OCI-LY7 (cell line): ENCODE measurements around the gene SART1. TPM values are rescaled to one million over a fixed set of nuclear protein-coding genes. Genes with fewer than 3 reads are reported as not detected.

ENCODE experiments used
- BruUV-seq: library from RNA; stranded (reverse); fragments of 400-500 nt; replicated peaks from 2 replicates; lab custom pipeline; 2021; lab: Mats Ljungman, UMichigan
- CTCF ChIA-PET: fragments of 300-600 bp; sonication (Branson Sonifier 250); formaldehyde crosslinking; loops from one replicate; lab custom pipeline; 2022; ENCODE audit warnings: antibody characterized with exemption; ENCODE audit not compliant: unreplicated experiment; lab: Charles Lee
- POLR2A ChIA-PET: fragments of 300-600 bp; sonication (Branson Sonifier 250); formaldehyde crosslinking; loops from one replicate; lab custom pipeline; 2022; ENCODE audit warnings: antibody characterized with exemption; lab: Charles Lee
- DNase-seq: peaks from one replicate; pipeline ENCODE4 v3.0.0-alpha.2; 2015; ENCODE audit warnings: low spot score
- H2AFZ ChIP-seq: fragments of 200-600 bp; sonication (generic), shearing (Covaris generic); 2 replicates; pipeline ENCODE4 v1.6.1; 2014; ENCODE audit warnings: mild to moderate bottlenecking, antibody characterized with exemption, low read length, moderate library complexity
- H3K27ac ChIP-seq: fragments of 200-600 bp; sonication (generic); 2 replicates; pipeline ENCODE4 v1.5.1; 2014; ENCODE audit warnings: mixed run types, low read depth, mild to moderate bottlenecking, moderate library complexity, low read length, inconsistent platforms; ENCODE audit not compliant: poor library complexity, severe bottlenecking
- H3K36me3 ChIP-seq: fragments of 200-600 bp; sonication (generic); 2 replicates; pipeline ENCODE4 v1.6.1; 2014; ENCODE audit warnings: mild to moderate bottlenecking, antibody characterized with exemption, low read length, moderate library complexity, mixed read lengths; ENCODE audit not compliant: insufficient read depth
- H3K4me1 ChIP-seq: fragments of 200-600 bp; sonication (generic); 2 replicates; pipeline ENCODE4 v1.5.1; 2014; ENCODE audit warnings: mild to moderate bottlenecking, low read length; ENCODE audit not compliant: insufficient read depth, poor library complexity, severe bottlenecking
- H3K4me2 ChIP-seq: fragments of 200-600 bp; sonication (generic); 2 replicates; pipeline ENCODE4 v1.6.1; 2014; ENCODE audit warnings: mild to moderate bottlenecking, low read length
- H3K4me3 ChIP-seq: fragments of 200-600 bp; sonication (generic); 2 replicates; pipeline ENCODE4 v1.5.1; 2014; ENCODE audit warnings: mild to moderate bottlenecking, low read depth, low read length; ENCODE audit not compliant: poor library complexity, severe bottlenecking
- H3K79me2 ChIP-seq: fragments of 200-600 bp; sonication (generic); 2 replicates; pipeline ENCODE4 v1.6.1; 2016; ENCODE audit warnings: low read depth, mild to moderate bottlenecking, low read length, moderate library complexity, mixed read lengths; ENCODE audit not compliant: insufficient read depth
- H3K9me2 ChIP-seq: fragments of 200-600 bp; sonication (generic); 2 replicates; pipeline ENCODE4 v1.6.1; 2016; ENCODE audit warnings: mild to moderate bottlenecking, low read length, mixed read lengths; ENCODE audit not compliant: insufficient read depth
- H3K9me3 ChIP-seq: fragments of 200-600 bp; sonication (generic); 2 replicates; pipeline ENCODE4 v1.6.1; 2014; ENCODE audit warnings: mild to moderate bottlenecking, mixed run types, low read length, mixed read lengths
- H4K20me1 ChIP-seq: fragments of 200-600 bp; sonication (generic); 2 replicates; pipeline ENCODE4 v1.6.1; 2014; ENCODE audit warnings: mild to moderate bottlenecking, antibody characterized with exemption, low read length, moderate library complexity, mixed read lengths; ENCODE audit not compliant: insufficient read depth
- EZH2phosphoT487 ChIP-seq: fragments of 200-600 bp; sonication (generic); IDR thresholded peaks from 2 replicates; pipeline ENCODE4 v1.6.1; 2018; ENCODE audit warnings: low read depth, borderline replicate concordance, mild to moderate bottlenecking, mixed run types, antibody characterized with exemption, low read length, moderate library complexity, mixed read lengths
- intact Hi-C: fragments of 100-400 bp; cut with micrococcal nuclease; formaldehyde crosslinking; loops from one replicate; pipeline ENCODE4 v1.10.0; 2022; ENCODE audit not compliant: unreplicated experiment
- total RNA-seq, 2 experiments: library from RNA; depleted of rRNA in 1 of 2; stranded (reverse); fragments of >200 nt in 1 of 2; shearing (Covaris generic) in 1 of 2; gene quantifications; 2 replicates each; pipeline ENCODE4 v1.2.3, GENCODE V29; 2014 to 2022
- TF ChIP-seq, protein P1 (sequence below): fragments of 200-600 bp; sonication (generic); conservative IDR thresholded peaks from 2 replicates; pipeline ENCODE4 v1.5.1; 2014; ENCODE audit warnings: mild to moderate bottlenecking, antibody characterized with exemption, low read length, moderate library complexity, mixed read lengths

Gene SART1
- total RNA-seq, 2 experiments from 2014 or later = 50.4 to 55.5 TPM

DNA sequence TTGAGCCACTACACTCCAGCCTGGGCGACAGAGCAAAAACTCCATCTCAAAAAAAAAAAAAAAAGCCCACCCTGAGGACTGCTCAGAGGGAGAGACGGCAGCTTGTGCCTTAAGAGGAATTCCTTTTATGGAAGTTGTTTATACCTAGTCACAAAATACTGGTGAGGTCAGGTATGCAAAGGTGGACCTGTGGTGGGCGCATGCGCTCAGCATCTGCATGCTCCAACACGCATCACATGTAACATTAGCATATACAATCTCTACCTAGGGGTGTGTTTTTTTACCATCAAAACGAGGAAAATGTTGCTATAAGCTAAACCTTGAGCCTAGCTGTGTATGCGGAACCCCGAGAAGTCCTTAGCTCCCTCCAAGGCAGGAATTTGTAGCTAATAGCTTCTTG lies 6.8 kb upstream of the SART1 start:
- BruUV-seq = no TSS peak
- CTCF ChIA-PET = no interaction called here

DNA sequence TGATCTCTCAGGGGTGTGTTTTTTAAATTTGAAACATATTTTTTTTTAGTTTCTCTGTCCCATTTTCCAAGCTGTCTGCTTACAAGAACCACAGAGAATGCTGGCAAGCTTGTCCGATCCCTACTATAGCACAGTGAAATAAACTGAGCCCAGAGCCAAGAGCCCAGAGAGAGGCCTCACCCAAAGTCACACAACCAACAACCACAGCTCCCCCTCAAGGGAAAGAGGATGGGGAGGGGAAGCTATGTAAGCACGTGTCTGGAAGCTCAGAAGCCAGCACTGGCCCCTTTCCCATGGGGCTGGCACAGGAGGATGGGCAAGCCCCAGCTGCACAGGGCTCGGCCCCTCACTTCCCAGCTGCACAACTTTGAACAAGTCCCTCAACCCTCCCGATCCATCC lies 3.2 kb upstream of the SART1 start:
- Histone ChIP-seq H3K79me2 (peaks cover 18% of the 10 kb centered on the region), H3K9me3 (no peaks in the 10 kb centered on the region), H3K4me2 (no peak overlapping the region), H3K36me3 (no peaks in the 10 kb centered on the region), H2AFZ (no peak overlapping the region), H3K4me3 (no peak overlapping the region), H4K20me1 (peaks cover 7% of the 10 kb centered on the region; the same call in 1 of the 2 replicates), H3K4me1 (peaks cover 26% of the 10 kb centered on the region), H3K27ac (no peak overlapping the region), H3K9me2 (no peaks in the 10 kb centered on the region)
- ChIA-PET POLR2A (interaction anchor here (0.7 kb wide), 2 partner anchors 247 to 351 kb away, joined by 3 read pairs; no protein-coding TSS in a partner anchor), CTCF (interaction anchor here (0.5 kb wide), 1 partner anchor 69 kb away, joined by 3 read pairs; no protein-coding TSS in a partner anchor)
- BruUV-seq = no TSS peak
- no peak for TF ChIP-seq EZH2phosphoT487
- TF ChIP-seq, protein P1, sequence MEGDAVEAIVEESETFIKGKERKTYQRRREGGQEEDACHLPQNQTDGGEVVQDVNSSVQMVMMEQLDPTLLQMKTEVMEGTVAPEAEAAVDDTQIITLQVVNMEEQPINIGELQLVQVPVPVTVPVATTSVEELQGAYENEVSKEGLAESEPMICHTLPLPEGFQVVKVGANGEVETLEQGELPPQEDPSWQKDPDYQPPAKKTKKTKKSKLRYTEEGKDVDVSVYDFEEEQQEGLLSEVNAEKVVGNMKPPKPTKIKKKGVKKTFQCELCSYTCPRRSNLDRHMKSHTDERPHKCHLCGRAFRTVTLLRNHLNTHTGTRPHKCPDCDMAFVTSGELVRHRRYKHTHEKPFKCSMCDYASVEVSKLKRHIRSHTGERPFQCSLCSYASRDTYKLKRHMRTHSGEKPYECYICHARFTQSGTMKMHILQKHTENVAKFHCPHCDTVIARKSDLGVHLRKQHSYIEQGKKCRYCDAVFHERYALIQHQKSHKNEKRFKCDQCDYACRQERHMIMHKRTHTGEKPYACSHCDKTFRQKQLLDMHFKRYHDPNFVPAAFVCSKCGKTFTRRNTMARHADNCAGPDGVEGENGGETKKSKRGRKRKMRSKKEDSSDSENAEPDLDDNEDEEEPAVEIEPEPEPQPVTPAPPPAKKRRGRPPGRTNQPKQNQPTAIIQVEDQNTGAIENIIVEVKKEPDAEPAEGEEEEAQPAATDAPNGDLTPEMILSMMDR = no peak
- DNase-seq = no peak
- intact Hi-C loops = no loop called here

More for the DNA sequence above, 6.8 kb upstream of the SART1 start:
- Histone ChIP-seq H3K4me1 (peaks cover 11% of the 10 kb centered on the region), H3K36me3 (no peaks in the 10 kb centered on the region), H2AFZ (no peak overlapping the region), H3K79me2 (no peaks in the 10 kb centered on the region), H3K27ac (no peak overlapping the region), H3K9me2 (no peaks in the 10 kb centered on the region), H3K9me3 (no peaks in the 10 kb centered on the region), H3K4me2 (no peak overlapping the region), H4K20me1 (no peaks in the 10 kb centered on the region), H3K4me3 (no peak overlapping the region)
- TF ChIP-seq, protein P1 = no peak
- no peak for TF ChIP-seq EZH2phosphoT487
- intact Hi-C loops = no loop called here
- DNase-seq = no peak
- POLR2A ChIA-PET = interaction anchor here (0.6 to 0.7 kb wide), 4 partner anchors 60 to 262 kb away, joined by 3 to 6 read pairs (median 4); partner anchors contain the start of genes CCDC85B and FIBP

DNA sequence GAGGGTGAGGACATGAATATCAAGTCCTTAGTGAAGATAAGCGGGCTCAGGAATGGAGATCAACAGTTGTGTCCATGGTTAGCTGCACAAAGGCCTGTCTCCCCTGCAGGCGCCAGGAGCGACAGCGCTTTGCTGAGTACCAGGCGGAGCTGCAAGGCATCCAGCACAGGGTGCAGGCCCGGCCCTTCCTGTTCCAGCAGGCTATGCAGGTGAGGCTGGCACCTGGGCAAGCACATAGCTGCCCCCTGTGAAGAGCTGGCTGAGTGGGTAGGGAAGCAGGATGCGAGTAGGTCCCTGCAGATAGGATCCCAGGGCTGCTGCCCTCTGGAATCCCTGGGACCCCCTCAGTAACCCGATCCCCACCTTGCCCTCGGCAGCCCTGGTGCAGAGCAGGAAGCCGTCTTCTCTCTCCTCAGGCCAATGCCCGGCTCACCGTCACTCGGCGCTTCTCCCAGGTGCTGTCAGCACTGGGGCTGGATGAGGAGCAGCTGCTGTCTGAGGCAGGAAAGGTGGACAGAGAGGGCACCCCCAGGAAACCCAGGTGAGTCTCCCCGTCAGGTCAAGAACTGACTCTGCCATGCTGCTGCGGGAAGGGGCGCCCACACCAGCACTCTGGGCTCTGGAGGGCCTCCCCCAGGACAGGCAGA lies 2.6 kb upstream of the SART1 start:
- no peak for DNase-seq
- no peaks in the 10 kb centered on the region for H3K9me2 ChIP-seq
- peaks cover 7% of the 10 kb centered on the region; the same call in 1 of the 2 replicates for H4K20me1 ChIP-seq
- peaks cover 2% of the 10 kb centered on the region; the same call in 1 of the 2 replicates for H3K36me3 ChIP-seq
- no peak overlapping the region for H3K4me2 ChIP-seq
- no peak overlapping the region for H2AFZ ChIP-seq
- peaks cover 23% of the 10 kb centered on the region for H3K79me2 ChIP-seq
- ChIA-PET CTCF (no interaction called here), POLR2A (interaction anchor here (0.7 kb wide), 2 partner anchors 248 to 351 kb away, joined by 3 read pairs; no protein-coding TSS in a partner anchor)
- intact Hi-C loops = no loop called here
- no TSS peak for BruUV-seq
- peaks cover 27% of the 10 kb centered on the region for H3K4me1 ChIP-seq
- no peak overlapping the region for H3K27ac ChIP-seq
- no peak overlapping the region for H3K4me3 ChIP-seq
- no peaks in the 10 kb centered on the region for H3K9me3 ChIP-seq
- TF ChIP-seq EZH2phosphoT487 = no peak
- TF ChIP-seq, protein P1 = no peak
